Lower leg skin (tissue), 4 donors: ENCODE data around the gene FLAD1. TPM values are rescaled to one million over a fixed set of nuclear protein-coding genes. Genes with fewer than 3 reads are reported as not detected.

Experiments used
- DNase-seq, 2 donors: peaks; one replicate each; pipeline ENCODE4 v3.0.0-alpha.2; 2019; ENCODE audit warnings: low spot score in 2 of 2
- H3K4me3 ChIP-seq: fragments of 200-600 bp; sonication (generic); 2 replicates; pipeline ENCODE4 v1.5.1; 2017; ENCODE audit warnings: mild to moderate bottlenecking, low read depth; ENCODE audit not compliant: poor library complexity, severe bottlenecking
- CTCF ChIP-seq, 3 donors: fragments of 450-650 bp; IDR thresholded peaks; one replicate each; pipeline ENCODE4 v1.5.1; 2016; ENCODE audit warnings: antibody characterized with exemption in 3 of 3, mild to moderate bottlenecking in 3 of 3, moderate library complexity in 2 of 3
- POLR2A ChIP-seq, 2 donors: fragments of 450-650 bp; IDR thresholded peaks; one replicate each; pipeline ENCODE4 v1.6.1; 2016 to 2017; ENCODE audit warnings: antibody characterized with exemption in 2 of 2, mild to moderate bottlenecking in 1 of 2, moderate library complexity in 1 of 2
- WGBS, 2 donors: methylation state at CpG; one replicate each; pipeline ENCODE4 v1.1.5; 2018; 5-methylcytosine and 5-hydroxymethylcytosine counted together
- intact Hi-C: fragments of 100-400 bp; cut with DNase I; formaldehyde crosslinking; loops from one replicate; pipeline ENCODE4 v1.15.0; 2023; ENCODE audit warnings: low total_unique reads
- total RNA-seq, 4 donors: library from RNA; depleted of rRNA; stranded (reverse); fragments of >200 nt; gene quantifications; one replicate each; pipeline ENCODE4 v1.1.0, GENCODE V29; 2016

FLAD1 gene
- total RNA-seq, 4 donors from 2014 or later: 38.7 to 45.3 (median 41.6) TPM

DNA sequence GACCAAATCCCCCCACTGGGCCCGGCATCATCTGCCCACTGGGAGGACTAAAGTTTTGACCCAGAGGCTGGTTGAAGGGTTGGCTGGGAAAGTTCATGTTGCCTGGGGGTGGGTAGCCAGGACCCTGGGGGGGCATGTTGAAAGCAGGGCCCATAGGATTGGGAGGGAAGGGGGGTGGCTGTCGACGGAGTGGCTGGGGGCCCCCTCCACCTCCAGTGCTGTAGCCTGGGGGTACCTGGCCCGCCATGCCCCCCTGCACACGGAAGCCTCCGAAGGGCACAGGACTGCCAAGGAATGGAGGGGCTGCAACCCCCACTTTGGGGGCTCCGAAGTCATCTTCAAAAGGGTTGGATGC lies 23.7 kb upstream of the FLAD1 start:
- no peak for TF ChIP-seq POLR2A (IDR thresholded peaks at IDR 0.05)
- no peak for TF ChIP-seq CTCF (IDR thresholded peaks at IDR 0.05)
- DNase-seq: no peak
- H3K4me3 ChIP-seq: no peak overlapping the region
- intact Hi-C loops: loop anchor here (10.0 kb wide), 1 partner anchor 95 kb away; the partner anchor contains the start of gene ADAM15
- 88 to 94% methylated on average over 7 of the region's 7 CpGs for WGBS, 2 donors

GRCh38 chr1:154960446-154961136 lies 22.6 kb upstream of the FLAD1 start:
- no peak for DNase-seq
- WGBS, 2 donors: 23 to 25% methylated on average over 10 of the region's 10 CpGs
- peak overlapping the region; percentile 67 for H3K4me3 ChIP-seq
- no peak for TF ChIP-seq POLR2A (IDR thresholded peaks at IDR 0.05)
- TF ChIP-seq CTCF (IDR thresholded peaks at IDR 0.05): no peak
- intact Hi-C loops: loop anchor here (10.0 kb wide), 1 partner anchor 54 kb away; no protein-coding TSS in a partner anchor

DNA sequence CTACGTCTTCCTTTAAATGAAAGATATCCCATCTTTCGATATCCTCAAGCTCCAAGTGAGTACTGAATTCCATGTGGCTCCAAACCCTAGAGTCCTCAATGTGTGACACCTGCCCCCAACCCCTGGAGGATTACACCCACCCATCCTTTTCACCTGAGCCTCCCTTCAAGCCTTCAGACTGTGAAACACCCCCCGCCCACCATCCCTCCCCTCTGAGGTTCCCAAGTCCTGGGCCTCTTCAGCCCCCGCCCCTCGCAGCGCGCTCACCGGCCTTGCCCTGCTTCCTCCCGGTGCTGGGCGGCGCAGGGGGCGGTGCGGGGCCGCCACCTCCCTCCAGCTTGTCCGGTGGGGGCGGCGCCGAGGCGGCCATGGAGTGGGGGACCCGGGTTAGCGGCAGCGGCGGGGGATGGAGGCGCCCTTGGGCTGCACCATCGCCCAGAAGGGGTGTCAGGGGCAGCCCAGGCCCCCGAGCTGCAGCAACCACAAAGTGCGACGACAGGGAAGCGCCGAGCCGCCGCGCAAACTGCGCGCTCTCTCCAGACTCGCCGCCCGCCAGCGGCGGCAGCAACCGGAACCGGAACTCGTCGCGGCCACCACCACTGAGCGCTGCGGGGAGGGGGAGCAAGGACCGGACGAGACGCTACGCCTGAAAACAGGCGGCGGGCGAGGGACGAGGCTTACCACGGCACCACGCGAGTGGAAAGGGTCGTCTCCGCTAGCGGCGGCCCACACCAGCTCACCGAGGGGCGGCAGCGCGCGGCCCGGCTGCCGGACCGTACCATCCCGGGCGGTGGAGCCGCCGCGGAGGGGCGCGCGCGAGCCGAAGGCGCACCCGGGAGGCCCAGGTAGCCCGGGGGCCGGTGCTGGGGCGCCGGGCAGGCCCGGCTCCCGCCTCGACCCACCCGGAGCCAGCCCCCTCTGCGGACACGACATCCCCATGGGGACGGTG lies 21.7 kb upstream of the FLAD1 start, which contains the start of gene PYGO2:
Gene PYGO2 (minus strand): TSS at position 576 of the 949 bp plus-strand sequence. CDS start 206 bp downstream, at position 370.
- WGBS, 2 donors: 0 to 1% methylated on average over 25 to 53 of the region's 93 CpGs
- intact Hi-C loops: loop anchor here (10.0 kb wide), 1 partner anchor 53 kb away; no protein-coding TSS in a partner anchor

DNA sequence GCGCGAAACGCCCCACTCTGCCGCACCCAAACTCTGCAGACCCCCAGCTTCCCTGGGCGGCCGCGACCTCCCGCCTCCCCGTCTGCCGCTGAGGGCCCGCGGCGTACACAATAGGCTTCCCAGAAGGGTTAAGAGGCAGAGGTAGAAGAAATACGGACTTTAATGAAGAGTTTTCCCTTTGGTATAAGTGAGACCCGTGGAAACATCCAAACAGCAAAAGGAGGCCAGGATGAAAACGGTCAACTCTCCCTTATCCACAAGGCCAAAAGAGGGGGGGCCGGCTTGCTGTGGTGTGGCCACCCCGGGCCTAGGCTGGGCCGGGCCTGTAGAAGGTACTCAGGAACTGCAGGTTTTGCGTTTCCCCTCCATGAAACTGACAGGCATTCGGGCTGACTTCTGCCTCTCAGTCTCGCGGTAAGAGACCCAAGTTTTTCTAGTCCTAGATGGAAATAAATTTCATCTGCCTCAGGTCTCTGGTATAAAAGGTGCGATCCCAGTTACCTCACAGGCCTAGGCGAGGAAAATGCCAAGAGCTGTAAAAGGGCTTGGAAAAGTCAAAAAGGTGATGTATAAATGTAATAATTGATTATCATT lies 20.9 kb upstream of the FLAD1 start:
- intact Hi-C loops: loop anchor here (10.0 kb wide), 1 partner anchor 53 kb away; no protein-coding TSS in a partner anchor
- peak overlapping the region; percentile 67 for H3K4me3 ChIP-seq
- TF ChIP-seq CTCF (IDR thresholded peaks at IDR 0.05) (no peak), POLR2A (IDR thresholded peaks at IDR 0.05) (no peak)
- 2% methylated on average over 22 to 25 of the region's 25 CpGs for WGBS, 2 donors
- DNase-seq: no peak

More for the DNA sequence above, 21.7 kb upstream of the FLAD1 start, which contains the start of gene PYGO2:
- H3K4me3 ChIP-seq: peak within 1 kb of the TSS; percentile 67
- DNase-seq: peak; percentile 59 to 96
- TF ChIP-seq POLR2A (IDR thresholded peaks at IDR 0.05): no peak
- peak in 1 of 3 donors; percentile 39 for TF ChIP-seq CTCF (IDR thresholded peaks at IDR 0.05)

DNA sequence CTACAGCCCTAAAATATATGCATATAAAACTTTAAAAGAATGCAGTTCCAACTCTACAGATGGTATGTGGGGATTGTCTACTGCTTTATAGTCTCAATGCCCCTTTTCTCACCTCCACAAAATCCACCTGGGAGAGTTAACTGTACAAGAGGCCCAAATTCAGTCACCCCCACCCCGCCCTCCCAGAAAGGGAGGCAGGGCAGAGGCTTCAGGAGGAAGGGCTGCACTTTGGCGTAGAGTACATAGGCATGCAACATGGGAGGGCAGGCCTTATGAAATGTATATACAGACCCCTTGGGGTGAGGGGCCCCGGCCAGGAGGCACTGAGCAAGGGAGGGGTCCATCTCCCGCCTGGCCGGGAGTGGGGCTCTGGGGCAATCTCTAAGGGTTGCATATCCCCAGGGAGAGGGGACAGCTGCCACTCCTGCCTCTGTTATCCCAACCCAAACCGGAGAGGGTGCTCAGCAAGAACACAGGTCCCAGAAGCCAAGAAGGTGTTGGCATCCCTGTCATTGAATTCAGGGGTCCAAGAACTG lies 20.3 kb upstream of the FLAD1 start:
- 42 to 57% methylated on average over 6 of the region's 6 CpGs for WGBS, 2 donors
- TF ChIP-seq CTCF (IDR thresholded peaks at IDR 0.05): no peak
- no peak for TF ChIP-seq POLR2A (IDR thresholded peaks at IDR 0.05)
- no peak overlapping the region for H3K4me3 ChIP-seq
- no peak for DNase-seq
- intact Hi-C loops: loop anchor here (10.0 kb wide), 1 partner anchor 52 kb away; no protein-coding TSS in a partner anchor
